HCT116 (cell line): ENCODE results near the gene CORT. TPM values are rescaled to one million over a fixed set of nuclear protein-coding genes. Genes with fewer than 3 reads are reported as not detected.

ENCODE experiments used
- ATAC-seq: fragments of 200-7000 bp; cut with Tn5 transposase; 2 replicates; pipeline ENCODE4 v1.9.1; 2020; ENCODE audit warnings: mild to moderate bottlenecking, moderate library complexity
- BruUV-seq: library from RNA; stranded (reverse); fragments of 400-500 nt; replicated peaks from 2 replicates; lab custom pipeline; 2021; lab: Mats Ljungman, UMichigan
- CTCF ChIA-PET: fragments of 300-600 bp; sonication (Branson Sonifier 250); formaldehyde crosslinking; loops from one replicate; lab custom pipeline; 2021; ENCODE audit warnings: antibody characterized with exemption; lab: Charles Lee
- POLR2A ChIA-PET: fragments of 300-600, 350-600 bp; sonication (Branson Sonifier 250); formaldehyde crosslinking; loops from one replicate; lab custom pipeline; 2021; ENCODE audit warnings: antibody characterized with exemption; lab: Charles Lee
- RAD21 ChIA-PET, 2 experiments: fragments of 300-600 bp; sonication (Branson Sonifier 250); formaldehyde crosslinking; loops; one replicate each; lab custom pipeline; 2023; ENCODE audit warnings: low total read pairs in 2 of 2; ENCODE audit not compliant: uncharacterized antibody in 2 of 2, unreplicated experiment in 2 of 2, low non-redundant PET in 1 of 2; lab: Charles Lee
- DNase-seq: peaks from one replicate; pipeline ENCODE4 v3.0.0-alpha.2; 2010; ENCODE audit warnings: low read depth, low spot score
- H2AFZ ChIP-seq: fragments of 200-600 bp; shearing (Covaris generic), sonication (generic); 2 replicates; pipeline ENCODE4 v1.6.1; 2017; ENCODE audit warnings: low read depth, mixed run types, mixed read lengths, antibody characterized with exemption, low read length; ENCODE audit not compliant: poor library complexity, severe bottlenecking
- H3K27ac ChIP-seq: 2 replicates; pipeline ENCODE4 v1.5.1; 2012; ENCODE audit warnings: low read depth, low read length
- H3K27me3 ChIP-seq: fragments of 200-600 bp; sonication (generic); 2 replicates; pipeline ENCODE4 v1.6.1; 2016; ENCODE audit warnings: mixed run types, low read length, mixed read lengths; ENCODE audit not compliant: insufficient read depth
- H3K36me3 ChIP-seq, 2 experiments: fragments of 200-500 bp in 1 of 2; fragments of 200-600 bp in 1 of 2; sonication (Bioruptor generic) in 1 of 2; sonication (generic) in 1 of 2; 2 replicates each; pipeline versions ENCODE4 v1.5.1 to v1.6.1; 2014 to 2016; ENCODE audit warnings: low read length in 2 of 2, inconsistent platforms in 1 of 2, mixed read lengths in 1 of 2, mixed run types in 1 of 2; ENCODE audit not compliant: insufficient read depth in 2 of 2, control insufficient read depth in 1 of 2
- H3K4me1 ChIP-seq, 2 experiments: fragments of 200-600 bp in 1 of 2; sonication (generic) in 1 of 2; 2 replicates each; pipeline versions ENCODE4 v1.5.1 to v1.6.1; 2012 to 2017; ENCODE audit warnings: low read length in 2 of 2, inconsistent platforms in 1 of 2, mild to moderate bottlenecking in 1 of 2, mixed read lengths in 1 of 2, mixed run types in 1 of 2, moderate library complexity in 1 of 2; ENCODE audit not compliant: insufficient read depth in 2 of 2, control insufficient read depth in 1 of 2
- H3K4me2 ChIP-seq: fragments of 200-600 bp; sonication (generic); 2 replicates; pipeline ENCODE4 v1.6.1; 2017; ENCODE audit warnings: mixed run types, low read length, mixed read lengths
- H3K4me3 ChIP-seq, 2 experiments: fragments of 200-600 bp in 1 of 2; sonication (generic) in 1 of 2; replicated peaks in 1 of 2; 2 replicates each; pipeline ENCODE4 v1.5.1; 2011 to 2016; ENCODE audit warnings: low read length in 2 of 2, control low read depth in 1 of 2, low read depth in 1 of 2, mild to moderate bottlenecking in 1 of 2, mixed read lengths in 1 of 2, mixed run types in 1 of 2
- H3K79me2 ChIP-seq: fragments of 200-600 bp; sonication (generic); 2 replicates; pipeline ENCODE4 v1.6.1; 2017; ENCODE audit warnings: mild to moderate bottlenecking, mixed run types, low read length, moderate library complexity, mixed read lengths; ENCODE audit not compliant: insufficient read depth
- H3K9ac ChIP-seq: fragments of 200-600 bp; sonication (generic); 2 replicates; pipeline ENCODE4 v1.6.1; 2016; ENCODE audit warnings: low read length, mixed read lengths
- H3K9me2 ChIP-seq: fragments of 200-600 bp; sonication (generic), shearing (Covaris generic); 2 replicates; pipeline ENCODE4 v1.6.1; 2017; ENCODE audit warnings: mixed run types, mild to moderate bottlenecking, moderate library complexity; ENCODE audit not compliant: insufficient read depth
- H3K9me3 ChIP-seq, 2 experiments: fragments of 200-500 bp in 1 of 2; fragments of 200-600 bp in 1 of 2; sonication (Bioruptor generic) in 1 of 2; sonication (generic) in 1 of 2; 2 replicates each; pipeline ENCODE4 v1.6.1; 2014 to 2017; ENCODE audit warnings: low read length in 2 of 2, mixed read lengths in 2 of 2, inconsistent platforms in 1 of 2, low read depth in 1 of 2, mild to moderate bottlenecking in 1 of 2, mixed run types in 1 of 2, moderate library complexity in 1 of 2; ENCODE audit not compliant: control insufficient read depth in 1 of 2, insufficient read depth in 1 of 2
- H4K20me1 ChIP-seq: fragments of 200-600 bp; sonication (generic), shearing (Covaris generic); 2 replicates; pipeline ENCODE4 v1.6.1; 2017; ENCODE audit warnings: mixed run types, mild to moderate bottlenecking, moderate library complexity; ENCODE audit not compliant: insufficient read depth
- ATF3 ChIP-seq: IDR thresholded peaks from 2 replicates; pipeline ENCODE4 v1.6.1; 2012
- CTCF ChIP-seq, 3 experiments: fragments of 200-600 bp in 1 of 3; sonication (generic) in 1 of 3; IDR thresholded peaks in 2 of 3; conservative IDR thresholded peaks in 1 of 3; 2 replicates each; pipeline ENCODE4 v1.5.1; 2012 to 2017; ENCODE audit warnings: low read depth in 2 of 3, low read length in 2 of 3, antibody characterized with exemption in 1 of 3, borderline replicate concordance in 1 of 3, control low read depth in 1 of 3, mild to moderate bottlenecking in 1 of 3, mixed read lengths in 1 of 3, mixed run types in 1 of 3, moderate library complexity in 1 of 3; ENCODE audit not compliant: insufficient read depth in 1 of 3
- EGR1 ChIP-seq: IDR thresholded peaks from 2 replicates; pipeline ENCODE4 v1.6.1; 2012; ENCODE audit warnings: low read depth
- ELF1 ChIP-seq: IDR thresholded peaks from 2 replicates; pipeline ENCODE4 v1.6.1; 2012; ENCODE audit warnings: low read depth, borderline replicate concordance
- EZH2 ChIP-seq: fragments of 200-600 bp; sonication (generic); IDR thresholded peaks from 2 replicates; pipeline ENCODE4 v1.6.1; 2017; ENCODE audit warnings: antibody characterized with exemption, mixed run types
- EZH2phosphoT487 ChIP-seq: fragments of 200-600 bp; IDR thresholded peaks from 2 replicates; pipeline ENCODE4 v1.6.1; 2018; ENCODE audit warnings: antibody characterized with exemption, borderline replicate concordance
- FOSL1 ChIP-seq: IDR thresholded peaks from 2 replicates; pipeline ENCODE4 v1.6.1; 2012; ENCODE audit warnings: low read depth
- JUND ChIP-seq: IDR thresholded peaks from 2 replicates; pipeline ENCODE4 v1.6.1; 2012
- MAX ChIP-seq: IDR thresholded peaks from 2 replicates; pipeline ENCODE4 v1.6.1; 2012
- POLR2A ChIP-seq: IDR thresholded peaks from 2 replicates; pipeline ENCODE4 v1.7.0; 2011; ENCODE audit warnings: borderline replicate concordance; ENCODE audit not compliant: insufficient read depth, insufficient read length; ENCODE audit errors: extremely low read depth
- POLR2AphosphoS5 ChIP-seq: IDR thresholded peaks from 2 replicates; pipeline ENCODE4 v1.6.1; 2011; ENCODE audit warnings: mild to moderate bottlenecking, low read depth, low read length, moderate library complexity
- REST ChIP-seq: IDR thresholded peaks from 2 replicates; pipeline ENCODE4 v1.6.1; 2012; ENCODE audit warnings: low read depth
- SIN3A ChIP-seq: IDR thresholded peaks from 2 replicates; pipeline ENCODE4 v1.6.1; 2012; ENCODE audit warnings: low read depth
- SP1 ChIP-seq: IDR thresholded peaks from 2 replicates; pipeline ENCODE4 v1.6.1; 2012; ENCODE audit warnings: low read depth
- SRF ChIP-seq: IDR thresholded peaks from 2 replicates; pipeline ENCODE4 v1.6.1; 2012; ENCODE audit warnings: low read depth
- TCF7L2 ChIP-seq: IDR thresholded peaks from 2 replicates; pipeline ENCODE4 v1.7.0; 2011; ENCODE audit warnings: borderline replicate concordance, inconsistent platforms; ENCODE audit not compliant: insufficient read depth, insufficient read length; ENCODE audit errors: extremely low read depth
- YY1 ChIP-seq: IDR thresholded peaks from 2 replicates; pipeline ENCODE4 v1.6.1; 2011; ENCODE audit warnings: low read length, low read depth, moderate library complexity, mild to moderate bottlenecking; ENCODE audit not compliant: insufficient replicate concordance; ENCODE audit errors: extremely low read depth
- ZBTB33 ChIP-seq: IDR thresholded peaks from 2 replicates; pipeline ENCODE4 v1.6.1; 2011; ENCODE audit warnings: mild to moderate bottlenecking, low read length, moderate library complexity; ENCODE audit not compliant: insufficient replicate concordance; ENCODE audit errors: extremely low read depth
- ZFX ChIP-seq: fragments of 450-650 bp; IDR thresholded peaks from 2 replicates; pipeline ENCODE4 v1.6.1; 2017
- ZNF274 ChIP-seq: fragments of 200-500 bp; sonication (Bioruptor generic); IDR thresholded peaks from 2 replicates; pipeline ENCODE4 v1.6.1; 2014; ENCODE audit warnings: mild to moderate bottlenecking, low read depth, low read length, inconsistent platforms
- intact Hi-C: fragments of 100-400 bp; cut with micrococcal nuclease; formaldehyde crosslinking; loops from 2 replicates; pipeline ENCODE4 v1.10.0; 2022
- total RNA-seq: library from RNA; stranded (reverse); gene quantifications from one replicate; pipeline ENCODE4 v1.2.1, GENCODE V29; 2021; ENCODE audit not compliant: unreplicated experiment

Gene CORT
- total RNA-seq, 1 experiment from 2014 or later: 0.84 TPM

- Histone ChIP-seq H3K4me1 (peaks cover 0 to 36% of the 10 kb centered on the region in 2 experiments; a peak in 3 of 4 replicates), H3K9me2 (no peaks in the 10 kb centered on the region), H4K20me1 (no peaks in the 10 kb centered on the region), H3K4me3 (no peak overlapping the region), H3K79me2 (peaks cover 68% of the 10 kb centered on the region), H3K27ac (peak overlapping the region; percentile 25; the same call in 1 of the 2 replicates), H3K27me3 (no peaks in the 10 kb centered on the region), H3K36me3 (peaks cover 10 to 11% of the 10 kb centered on the region in 2 experiments), H3K9ac (no peak overlapping the region), H3K9me3 (no peaks in the 10 kb centered on the region)
- BruUV-seq: no TSS peak
- ChIA-PET CTCF (no interaction called here), POLR2A (no interaction called here)
- ATAC-seq (no peak), DNase-seq (no peak)
- no peak for TF ChIP-seq ELF1
- TF ChIP-seq CTCF (IDR thresholded peaks at IDR 0.05 in 2 of 3, conservative IDR thresholded peaks at IDR 0.05 in 1 of 3; ENCODE audit: borderline replicate concordance in 1 of 3, insufficient read depth in 1 of 3, low read depth in 2 of 3, low read length in 2 of 3): no peak
- no peak for TF ChIP-seq POLR2A
- TF ChIP-seq TCF7L2: no peak
- no peak for TF ChIP-seq EZH2
- TF ChIP-seq YY1: no peak
- no peak for TF ChIP-seq FOSL1
- TF ChIP-seq ATF3: no peak
- no peak for TF ChIP-seq SRF
- TF ChIP-seq SP1: no peak
- TF ChIP-seq MAX: no peak
- no peak for TF ChIP-seq ZNF274
- TF ChIP-seq SIN3A: no peak
- no peak for TF ChIP-seq ZFX
- TF ChIP-seq REST: no peak
- TF ChIP-seq JUND: no peak
- TF ChIP-seq ZBTB33: no peak
- no peak for TF ChIP-seq POLR2AphosphoS5
- no peak for TF ChIP-seq EGR1
- no peak for TF ChIP-seq EZH2phosphoT487
- TF ChIP-seq, all 23 proteins: peak for 0
- RAD21 ChIA-PET: no interaction called here
- Histone ChIP-seq H2AFZ (peak overlapping the region; percentile 96), H3K4me2 (peak overlapping the region; percentile 94; the same call in 1 of the 2 replicates)
- intact Hi-C loops: no loop called here
Observed at GRCh38 chr1:10473145-10473765, 23.4 kb downstream of the CORT start.
